T-helper 1 cell treated with Interleukin-12 subunit alpha and Interleukin-12 subunit beta and Interleukin-4 antibody, amounts not matched to agents 30 μg/mL and 1 μg/mL, for 36 hours (primary cell): ENCODE results near the gene IL21R.

ENCODE experiments used
- H3K27ac Mint-ChIP-seq: one replicate; pipeline ENCODE4 v1.8.0; 2021; ENCODE audit warnings: mild to moderate bottlenecking, mixed read lengths
- H3K27me3 Mint-ChIP-seq: one replicate; pipeline ENCODE4 v1.8.0; 2021; ENCODE audit warnings: low read depth, mixed read lengths
- H3K36me3 Mint-ChIP-seq: one replicate; pipeline ENCODE4 v1.8.0; 2021; ENCODE audit warnings: low read depth, mixed read lengths
- H3K4me1 Mint-ChIP-seq: one replicate; pipeline ENCODE4 v1.8.0; 2021; ENCODE audit warnings: low read depth, mixed read lengths
- H3K4me3 Mint-ChIP-seq: one replicate; pipeline ENCODE4 v1.8.0; 2021; ENCODE audit warnings: mild to moderate bottlenecking, moderate library complexity, mixed read lengths
- H3K9me3 Mint-ChIP-seq: one replicate; pipeline ENCODE4 v1.8.0; 2021; ENCODE audit warnings: mixed read lengths

IL21R gene

GRCh38 chr16:27367461-27368357, 34.3 kb upstream of the IL21R start:
- no peaks in the 10 kb centered on the region for H3K27me3 Mint-ChIP-seq
- peaks cover 13% of the 10 kb centered on the region for H3K9me3 Mint-ChIP-seq
- H3K36me3 Mint-ChIP-seq, result peaks cover 40% of the 10 kb centered on the region
- H3K4me3 Mint-ChIP-seq, result peak overlapping the region; percentile 43
- H3K27ac Mint-ChIP-seq, result peak overlapping the region; percentile 93
- H3K4me1 Mint-ChIP-seq, result peaks cover 35% of the 10 kb centered on the region

GRCh38 chr16:27368358-27368722, 33.6 kb upstream of the IL21R start:
- peaks cover 13% of the 10 kb centered on the region for H3K9me3 Mint-ChIP-seq
- peak overlapping the region; percentile 29 for H3K4me3 Mint-ChIP-seq
- peak overlapping the region; percentile 93 for H3K27ac Mint-ChIP-seq
- peaks cover 38% of the 10 kb centered on the region for H3K36me3 Mint-ChIP-seq
- H3K27me3 Mint-ChIP-seq, result no peaks in the 10 kb centered on the region
- H3K4me1 Mint-ChIP-seq, result peaks cover 35% of the 10 kb centered on the region

DNA sequence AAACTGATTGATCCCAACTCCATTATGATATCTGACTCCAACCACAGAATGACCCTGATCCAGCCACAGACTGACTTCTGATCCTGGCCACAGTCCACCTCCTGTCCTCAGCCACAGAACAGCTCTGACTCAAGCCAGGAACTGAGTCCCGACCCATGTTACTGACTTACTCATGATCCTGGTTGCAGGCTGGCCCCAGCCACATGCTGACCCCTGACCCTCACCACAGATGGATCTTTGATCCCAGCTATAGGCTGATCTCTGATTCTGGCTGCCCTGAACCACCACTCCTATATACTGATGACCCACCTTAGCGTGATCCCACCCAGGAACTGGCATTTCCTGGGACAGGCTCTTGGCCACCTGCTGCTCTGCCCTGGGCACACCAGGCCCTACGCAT, 32.2 kb upstream of the IL21R start:
- Mint-ChIP-seq H3K9me3 (peaks cover 13% of the 10 kb centered on the region), H3K4me1 (peaks cover 29% of the 10 kb centered on the region), H3K27ac (peak overlapping the region; percentile 74), H3K4me3 (no peak overlapping the region), H3K27me3 (no peaks in the 10 kb centered on the region), H3K36me3 (peaks cover 25% of the 10 kb centered on the region)

GRCh38 chr16:27370318-27370717, 31.7 kb upstream of the IL21R start:
- H3K4me1 Mint-ChIP-seq, result peaks cover 27% of the 10 kb centered on the region
- H3K27ac Mint-ChIP-seq, result peak overlapping the region; percentile 74
- H3K4me3 Mint-ChIP-seq, result no peak overlapping the region
- peaks cover 13% of the 10 kb centered on the region for H3K9me3 Mint-ChIP-seq
- H3K27me3 Mint-ChIP-seq, result no peaks in the 10 kb centered on the region
- H3K36me3 Mint-ChIP-seq, result peaks cover 20% of the 10 kb centered on the region

DNA sequence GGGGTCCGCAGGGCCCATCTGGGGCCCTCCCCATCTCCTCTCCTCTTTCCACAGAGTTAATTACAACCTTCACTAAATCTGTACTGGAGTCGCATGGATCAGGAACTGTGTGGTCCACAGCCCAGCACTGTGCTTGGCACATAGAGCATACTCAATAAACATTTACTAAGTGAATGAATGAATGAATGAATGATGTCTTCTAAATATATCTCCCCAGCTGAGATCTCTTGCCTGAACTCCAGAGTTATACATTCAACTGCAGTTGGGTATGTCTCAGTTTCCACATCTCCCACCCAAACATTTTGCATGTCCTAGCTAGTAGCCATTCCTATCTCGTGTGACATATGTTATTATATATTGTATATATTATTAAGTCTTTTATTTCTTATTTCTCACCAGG, 28.7 kb upstream of the IL21R start:
- H3K4me1 Mint-ChIP-seq, result peaks cover 23% of the 10 kb centered on the region
- no peaks in the 10 kb centered on the region for H3K27me3 Mint-ChIP-seq
- H3K9me3 Mint-ChIP-seq, result peaks cover 13% of the 10 kb centered on the region
- no peak overlapping the region for H3K27ac Mint-ChIP-seq
- peaks cover 16% of the 10 kb centered on the region for H3K36me3 Mint-ChIP-seq
- no peak overlapping the region for H3K4me3 Mint-ChIP-seq

DNA sequence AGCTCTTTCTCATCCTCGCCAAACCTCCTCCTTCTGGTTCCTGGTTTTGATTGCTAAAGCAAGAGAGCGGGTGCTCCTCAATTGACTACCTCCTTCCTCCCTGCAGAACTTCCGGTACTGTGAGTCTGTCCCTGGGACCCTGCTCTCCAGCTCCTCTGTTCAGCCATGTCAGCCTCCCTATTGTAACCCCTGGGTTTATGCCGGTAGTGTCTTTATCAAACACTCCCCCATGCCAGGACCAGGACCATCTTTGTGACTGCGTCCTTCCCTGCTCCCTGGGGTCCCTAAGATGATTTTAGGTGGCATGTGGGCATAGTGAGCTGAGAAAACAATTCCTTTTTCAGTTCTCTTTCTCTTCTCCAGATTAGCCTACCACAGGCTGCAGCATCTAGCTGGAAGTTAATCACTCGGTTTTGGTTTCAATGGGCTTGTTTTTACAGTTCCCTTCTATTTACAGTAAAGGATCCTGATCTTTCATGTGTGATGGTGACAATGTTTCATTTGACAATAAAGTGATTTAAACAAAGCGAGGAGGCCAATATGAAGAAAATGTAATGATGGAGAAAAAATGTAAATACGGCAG, 27.7 kb upstream of the IL21R start:
- Mint-ChIP-seq H3K36me3 (peaks cover 17% of the 10 kb centered on the region), H3K4me1 (peaks cover 26% of the 10 kb centered on the region), H3K27me3 (no peaks in the 10 kb centered on the region), H3K27ac (no peak overlapping the region), H3K4me3 (no peak overlapping the region), H3K9me3 (peaks cover 13% of the 10 kb centered on the region)

DNA sequence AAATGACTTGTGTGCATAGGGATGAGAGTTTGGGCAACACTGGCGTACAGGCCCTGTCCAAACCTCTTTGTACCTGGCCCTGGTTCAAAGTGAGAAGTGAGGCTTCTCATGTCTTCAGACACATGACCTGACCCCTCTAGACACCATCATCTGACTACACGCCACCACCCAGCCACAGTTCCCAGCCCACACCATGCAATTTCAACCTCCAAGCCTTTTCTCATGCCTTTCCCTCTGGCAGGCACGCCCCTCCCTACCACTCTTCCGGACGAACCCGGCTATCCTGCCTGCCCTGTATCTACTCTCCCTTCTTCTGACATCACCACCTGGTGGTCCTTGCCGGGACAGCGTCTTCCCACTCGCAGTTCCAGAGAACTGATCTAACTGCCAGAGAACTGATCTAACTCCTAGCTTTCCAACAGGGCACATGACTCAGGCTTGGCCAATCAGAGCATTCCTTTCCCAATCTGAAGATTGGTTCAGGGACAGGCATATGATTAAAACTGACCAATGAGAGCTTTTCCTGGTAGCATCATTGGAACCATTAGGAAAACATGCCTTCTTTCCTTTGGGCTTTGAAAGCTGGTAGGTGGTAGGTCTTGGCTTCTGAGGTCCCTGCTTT, 27.1 kb upstream of the IL21R start:
- Mint-ChIP-seq H3K27me3 (no peaks in the 10 kb centered on the region), H3K36me3 (peaks cover 12% of the 10 kb centered on the region), H3K4me1 (peaks cover 30% of the 10 kb centered on the region), H3K9me3 (peaks cover 8% of the 10 kb centered on the region), H3K4me3 (no peak overlapping the region), H3K27ac (no peak overlapping the region)

DNA sequence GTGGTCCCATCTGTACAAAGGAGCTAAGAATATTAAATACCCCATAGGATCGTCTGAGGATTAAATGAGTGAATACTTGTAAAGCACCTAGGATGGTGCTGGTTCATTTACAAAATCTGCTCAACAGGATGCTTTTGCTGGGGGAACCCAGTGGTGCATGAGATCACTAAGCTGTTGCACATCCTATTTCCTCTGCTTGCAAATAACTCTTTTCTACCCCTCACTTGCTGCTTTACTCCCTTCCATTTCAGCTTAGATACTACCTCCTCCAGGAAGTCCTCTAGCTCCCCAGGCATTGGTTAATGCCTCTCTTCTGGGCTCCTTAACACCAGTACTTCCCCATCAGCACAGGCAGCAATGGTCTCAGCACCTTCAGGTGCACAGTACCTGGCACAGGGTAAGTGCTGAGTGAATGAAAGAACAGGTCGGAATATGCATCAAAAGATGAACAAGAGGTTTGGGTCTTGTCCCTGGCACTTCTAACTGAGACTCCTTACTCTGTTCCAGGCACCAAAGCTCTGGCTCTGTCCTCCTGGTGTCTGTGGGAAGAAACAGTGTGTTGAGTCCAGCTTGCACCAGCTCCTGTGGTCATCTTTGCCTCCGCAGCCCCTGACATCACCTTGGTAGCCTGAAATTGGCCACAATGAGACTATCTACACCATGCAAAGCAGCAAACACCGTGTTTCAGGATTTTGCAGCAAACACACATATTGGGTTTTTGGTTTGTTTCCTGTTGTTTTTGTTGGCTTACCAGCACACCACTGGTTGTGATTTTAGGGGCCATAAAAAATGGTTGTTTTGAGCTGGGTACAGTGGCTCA, 24.1 kb upstream of the IL21R start:
- Mint-ChIP-seq H3K36me3 (peaks cover 9% of the 10 kb centered on the region), H3K27ac (peak overlapping the region; percentile 98), H3K4me1 (peaks cover 50% of the 10 kb centered on the region), H3K4me3 (peak overlapping the region; percentile 72), H3K27me3 (no peaks in the 10 kb centered on the region), H3K9me3 (peaks cover 4% of the 10 kb centered on the region)

GRCh38 chr16:27378871-27379481, 23.0 kb upstream of the IL21R start:
- peaks cover 5% of the 10 kb centered on the region for H3K9me3 Mint-ChIP-seq
- H3K4me3 Mint-ChIP-seq, result peak overlapping the region; percentile 78
- H3K4me1 Mint-ChIP-seq, result peaks cover 50% of the 10 kb centered on the region
- no peaks in the 10 kb centered on the region for H3K27me3 Mint-ChIP-seq
- peak overlapping the region; percentile 98 for H3K27ac Mint-ChIP-seq
- H3K36me3 Mint-ChIP-seq, result peaks cover 9% of the 10 kb centered on the region

DNA sequence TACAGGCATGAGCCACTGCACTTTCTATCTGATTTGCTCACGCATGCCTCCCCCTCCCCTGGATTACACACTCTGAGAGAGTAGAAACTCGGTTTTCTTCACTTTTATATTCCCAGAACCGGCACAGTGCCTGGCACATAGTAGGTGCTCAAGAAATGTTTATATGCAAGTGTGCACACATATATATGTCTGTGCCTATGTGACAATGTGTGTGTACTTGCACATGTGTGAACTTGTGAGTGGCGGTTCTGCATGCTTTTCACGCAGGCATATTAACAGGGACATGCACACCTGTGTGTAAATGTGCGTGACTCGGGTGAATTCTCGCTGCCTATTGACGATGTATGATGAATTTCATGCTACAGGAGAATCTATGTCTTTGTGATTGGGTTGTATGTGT, 22.1 kb upstream of the IL21R start:
- Mint-ChIP-seq H3K4me3 (no peak overlapping the region), H3K9me3 (peaks cover 15% of the 10 kb centered on the region), H3K27ac (peak overlapping the region; percentile 13), H3K27me3 (no peaks in the 10 kb centered on the region), H3K4me1 (peaks cover 50% of the 10 kb centered on the region), H3K36me3 (peaks cover 15% of the 10 kb centered on the region)

DNA sequence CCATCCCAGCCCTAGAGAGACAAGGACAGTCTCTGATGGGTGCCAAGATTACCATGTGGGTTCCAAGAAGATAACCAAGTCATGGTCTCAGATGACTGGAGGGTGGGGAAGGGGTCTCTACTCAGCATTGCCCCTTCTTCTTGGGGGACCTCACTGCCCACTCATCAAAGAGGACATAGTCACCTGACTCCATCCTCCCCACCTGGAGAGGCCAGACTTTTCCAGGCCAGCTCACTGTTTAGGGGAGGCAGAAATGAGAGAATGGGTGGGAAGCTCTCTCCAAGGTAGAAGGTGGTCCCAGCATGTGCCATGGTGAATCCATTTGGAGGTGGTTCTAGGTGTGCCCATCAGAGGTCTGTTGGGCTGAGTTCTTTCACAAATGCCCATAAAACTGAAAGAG, 20.7 kb upstream of the IL21R start:
- no peak overlapping the region for H3K27ac Mint-ChIP-seq
- H3K4me1 Mint-ChIP-seq, result peaks cover 50% of the 10 kb centered on the region
- H3K36me3 Mint-ChIP-seq, result peaks cover 17% of the 10 kb centered on the region
- H3K9me3 Mint-ChIP-seq, result peaks cover 17% of the 10 kb centered on the region
- H3K4me3 Mint-ChIP-seq, result no peak overlapping the region
- H3K27me3 Mint-ChIP-seq, result no peaks in the 10 kb centered on the region

DNA sequence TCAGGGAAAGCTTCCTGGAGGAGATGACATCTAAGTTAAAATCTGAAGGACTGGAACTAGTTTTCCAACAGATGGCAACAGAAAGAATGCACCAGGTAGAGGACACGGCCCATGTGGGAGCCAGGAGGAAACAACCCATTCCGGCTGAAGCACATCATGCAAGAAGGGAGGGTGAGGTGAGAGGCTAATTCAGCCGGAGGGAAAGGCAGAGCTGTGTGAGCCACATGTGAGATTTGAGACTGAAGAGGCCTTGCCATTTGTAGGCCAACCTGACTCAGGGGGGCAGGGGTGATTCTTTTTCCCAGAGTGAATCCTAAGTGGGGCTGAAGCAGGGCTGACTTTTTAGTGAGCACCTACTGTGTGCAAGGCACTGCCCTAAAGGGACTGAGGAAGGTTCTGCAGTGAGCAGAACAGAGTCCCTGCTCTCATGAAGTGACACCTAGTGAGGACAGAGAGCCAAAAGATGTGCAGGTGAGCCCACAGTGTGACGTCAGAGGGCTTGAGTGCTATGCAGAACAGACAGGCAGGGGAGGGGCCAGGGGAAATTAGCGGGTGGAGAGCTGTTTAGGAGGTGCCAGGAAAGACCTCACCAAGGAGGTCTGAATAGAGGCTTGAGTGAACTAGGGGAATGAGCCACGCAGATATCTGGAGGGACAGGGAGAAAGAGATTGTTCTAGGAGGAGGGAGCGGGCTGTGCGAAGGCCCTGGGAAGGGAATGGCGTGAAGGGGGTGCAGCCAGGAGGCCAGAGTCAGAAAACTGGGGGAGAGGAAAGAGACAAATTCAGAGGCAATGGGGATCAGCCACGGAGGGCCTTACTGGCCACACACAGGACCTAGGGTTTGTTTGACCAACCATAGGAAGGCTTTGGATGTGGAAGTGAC, 19.8 kb upstream of the IL21R start:
- Mint-ChIP-seq H3K9me3 (peaks cover 27% of the 10 kb centered on the region), H3K36me3 (peaks cover 22% of the 10 kb centered on the region), H3K27ac (peak overlapping the region; percentile 37), H3K27me3 (no peaks in the 10 kb centered on the region), H3K4me1 (peaks cover 51% of the 10 kb centered on the region), H3K4me3 (no peak overlapping the region)

DNA sequence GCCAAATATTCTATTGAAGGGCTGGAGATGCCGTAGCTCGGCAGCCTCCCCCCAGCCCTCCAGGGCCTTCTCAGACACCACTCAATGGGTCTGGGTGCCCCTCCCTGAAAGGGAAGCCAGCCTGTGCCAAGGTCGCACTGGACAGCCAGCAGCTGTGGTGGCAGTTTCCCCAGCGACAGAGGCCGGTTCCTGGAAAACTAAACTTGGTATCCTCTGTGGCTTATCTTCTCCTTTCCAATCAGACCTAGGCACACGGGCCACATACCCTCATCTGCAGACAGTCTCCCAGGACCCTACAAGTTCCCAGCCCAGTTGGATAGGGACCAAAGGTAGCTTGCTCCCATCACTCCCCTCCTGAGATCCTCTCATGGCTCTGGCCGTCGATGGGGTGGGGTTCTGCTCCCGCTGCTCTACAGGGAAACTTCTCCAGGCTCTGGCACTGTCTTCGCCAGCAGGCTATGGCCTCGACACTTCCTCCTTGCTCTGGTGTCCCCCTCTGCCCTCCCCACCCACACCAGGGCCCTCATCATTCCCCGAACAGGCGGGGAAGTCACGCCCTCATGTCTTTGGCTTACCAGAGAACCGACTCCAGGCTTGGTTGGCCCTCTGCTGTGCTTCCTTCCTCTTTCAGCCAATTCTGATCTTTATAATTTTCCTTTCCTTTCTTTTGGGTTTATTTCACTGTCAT, 18.3 kb upstream of the IL21R start:
- Mint-ChIP-seq H3K9me3 (peaks cover 27% of the 10 kb centered on the region), H3K4me3 (no peak overlapping the region), H3K36me3 (peaks cover 27% of the 10 kb centered on the region), H3K27me3 (no peaks in the 10 kb centered on the region), H3K4me1 (peaks cover 46% of the 10 kb centered on the region), H3K27ac (no peak overlapping the region)
